H1 (cell line): ENCODE measurements around the gene NUP188. TPM values are rescaled to one million over a fixed set of nuclear protein-coding genes. Genes with fewer than 3 reads are reported as not detected.
A peak's percentile ranks its signal among the peaks of the same experiment; 100 is the strongest.

Experiments
- CTCF ChIA-PET: fragments of 300-600 bp; sonication (Branson Sonifier 250); formaldehyde crosslinking; loops from one replicate; lab custom pipeline; 2021; ENCODE audit not compliant: partially characterized antibody; lab: Charles Lee
- POLR2A ChIA-PET: fragments of 300-600 bp; sonication (Branson Sonifier 250); formaldehyde crosslinking; loops from one replicate; lab custom pipeline; 2021; ENCODE audit warnings: inconsistent platforms; ENCODE audit not compliant: partially characterized antibody; lab: Charles Lee
- DNase-seq, 2 experiments: peaks; one replicate each; pipeline versions ENCODE4 v3.0.0 to v3.0.0-alpha.2; 2010 to 2022; ENCODE audit warnings: low spot score in 2 of 2, low read depth in 1 of 2, mixed read lengths in 1 of 2
- FAIRE-seq: peaks from 2 replicates; lab custom pipeline; 2011; peaks lifted over from hg19 to GRCh38; lab: Jason Lieb, UNC
- H2AFZ ChIP-seq: 2 replicates; pipeline ENCODE4 v1.8.1; 2012; ENCODE audit warnings: low read length, inconsistent platforms
- H2AK5ac ChIP-seq: 2 replicates; pipeline ENCODE4 v1.6.1; 2013; ENCODE audit warnings: low read depth, low read length
- H2BK120ac ChIP-seq: replicated peaks from 2 replicates; pipeline ENCODE3; 2013; ENCODE audit warnings: low read depth, low read length, inconsistent platforms
- H2BK12ac ChIP-seq: 2 replicates; pipeline ENCODE4 v1.6.1; 2013; ENCODE audit warnings: low read depth, low read length
- H2BK15ac ChIP-seq: 2 replicates; pipeline ENCODE4 v1.6.1; 2013; ENCODE audit warnings: low read length
- H2BK20ac ChIP-seq: 2 replicates; pipeline ENCODE4 v1.6.1; 2013; ENCODE audit warnings: low read length
- H2BK5ac ChIP-seq: 2 replicates; pipeline ENCODE4 v1.6.1; 2013; ENCODE audit warnings: low read depth, low read length
- H3K14ac ChIP-seq: 2 replicates; pipeline ENCODE4 v1.6.1; 2013; ENCODE audit warnings: inconsistent platforms; ENCODE audit not compliant: insufficient read length
- H3K18ac ChIP-seq: 2 replicates; pipeline ENCODE4 v1.6.1; 2013; ENCODE audit warnings: low read length; ENCODE audit errors: extremely low read depth
- H3K23ac ChIP-seq: 2 replicates; pipeline ENCODE4 v1.6.1; 2013; ENCODE audit warnings: inconsistent platforms; ENCODE audit not compliant: insufficient read length
- H3K23me2 ChIP-seq: 2 replicates; pipeline ENCODE4 v1.6.1; 2013; ENCODE audit warnings: low read depth, low read length
- H3K27ac ChIP-seq: 2 replicates; pipeline ENCODE4 v1.6.1; 2011; ENCODE audit warnings: low read depth, low read length, inconsistent platforms
- H3K27me3 ChIP-seq, 4 experiments: replicated peaks in 1 of 4; 1 replicate in 1 of 4; 2 replicates in 3 of 4; pipeline versions ENCODE4 v1.6.1 to v1.8.1; 2011 to 2013; ENCODE audit warnings: low read length in 3 of 4, mild to moderate bottlenecking in 3 of 4, inconsistent platforms in 2 of 4, mixed read lengths in 2 of 4, moderate library complexity in 1 of 4; ENCODE audit not compliant: control insufficient read depth in 3 of 4, insufficient read depth in 3 of 4; ENCODE audit errors: extremely low read depth in 1 of 4
- H3K36me3 ChIP-seq, 4 experiments: 2 replicates each; pipeline versions ENCODE4 v1.6.1 to v1.8.1; 2011 to 2013; ENCODE audit warnings: mild to moderate bottlenecking in 4 of 4, low read length in 3 of 4, moderate library complexity in 2 of 4, control low read depth in 1 of 4, inconsistent platforms in 1 of 4; ENCODE audit not compliant: insufficient read depth in 4 of 4, control insufficient read depth in 2 of 4
- H3K4ac ChIP-seq: replicated peaks from 2 replicates; pipeline ENCODE3; 2013; ENCODE audit warnings: low read length, low read depth, mixed read lengths, inconsistent platforms; ENCODE audit not compliant: insufficient read length
- H3K4me1 ChIP-seq, 4 experiments: replicated peaks in 1 of 4; 1 replicate in 1 of 4; 2 replicates in 3 of 4; pipeline versions ENCODE4 v1.6.1 to v1.8.1; 2011 to 2013; ENCODE audit warnings: low read length in 3 of 4, inconsistent platforms in 2 of 4, mixed read lengths in 1 of 4; ENCODE audit not compliant: insufficient read depth in 4 of 4, control insufficient read depth in 3 of 4
- H3K4me2 ChIP-seq, 2 experiments: 2 replicates each; pipeline versions ENCODE4 v1.6.1 to v1.8.1; 2011 to 2013; ENCODE audit warnings: low read depth in 2 of 2, low read length in 2 of 2, control low read depth in 1 of 2, inconsistent platforms in 1 of 2, mild to moderate bottlenecking in 1 of 2; ENCODE audit not compliant: insufficient read depth in 1 of 2
- H3K4me3 ChIP-seq, 4 experiments: fragments of 200-600, 300-600 bp in 1 of 4; sonication (generic), shearing (Covaris generic), sonication (Bioruptor Twin) in 1 of 4; 2 replicates each; pipeline versions ENCODE4 v1.5.1 to v1.8.1; 2011 to 2016; ENCODE audit warnings: low read length in 4 of 4, low read depth in 3 of 4, control low read depth in 2 of 4, inconsistent platforms in 2 of 4, mild to moderate bottlenecking in 2 of 4, mixed read lengths in 1 of 4, moderate library complexity in 1 of 4; ENCODE audit not compliant: insufficient read depth in 2 of 4; ENCODE audit errors: extremely low read depth in 1 of 4
- H3K56ac ChIP-seq: replicated peaks from 2 replicates; pipeline ENCODE3; 2013; ENCODE audit warnings: low read depth, mild to moderate bottlenecking, mixed read lengths, low read length, inconsistent platforms; ENCODE audit not compliant: insufficient read length
- H3K79me1 ChIP-seq: 2 replicates; pipeline ENCODE4 v1.6.1; 2013; ENCODE audit warnings: low read depth, low read length, control low read depth
- H3K79me2 ChIP-seq, 2 experiments: 2 replicates each; pipeline versions ENCODE4 v1.6.1 to v1.8.1; 2012 to 2013; ENCODE audit warnings: low read length in 2 of 2, mild to moderate bottlenecking in 2 of 2, inconsistent platforms in 1 of 2; ENCODE audit not compliant: insufficient read depth in 2 of 2, control insufficient read depth in 1 of 2
- H3K9ac ChIP-seq, 4 experiments: replicated peaks in 1 of 4; 1 replicate in 1 of 4; 2 replicates in 3 of 4; pipeline versions ENCODE4 v1.6.1 to v1.8.1; 2011 to 2013; ENCODE audit warnings: low read depth in 3 of 4, low read length in 3 of 4, control low read depth in 2 of 4, mild to moderate bottlenecking in 2 of 4, moderate library complexity in 2 of 4, inconsistent platforms in 1 of 4; ENCODE audit errors: extremely low read depth in 1 of 4
- H3K9me3 ChIP-seq, 2 experiments: 2 replicates each; pipeline versions ENCODE4 v1.6.1 to v1.8.1; 2012 to 2013; ENCODE audit warnings: mild to moderate bottlenecking in 2 of 2, moderate library complexity in 2 of 2, control low read depth in 1 of 2, inconsistent platforms in 1 of 2, low read depth in 1 of 2, low read length in 1 of 2, mixed read lengths in 1 of 2; ENCODE audit not compliant: insufficient read depth in 2 of 2
- H4K20me1 ChIP-seq, 2 experiments: replicated peaks in 1 of 2; 2 replicates each; pipeline versions ENCODE3 to v1.8.1; 2011 to 2013; ENCODE audit warnings: inconsistent platforms in 2 of 2, low read length in 2 of 2, mild to moderate bottlenecking in 1 of 2; ENCODE audit not compliant: insufficient read depth in 2 of 2, control insufficient read depth in 1 of 2
- H4K5ac ChIP-seq: 2 replicates; pipeline ENCODE4 v1.6.1; 2013; ENCODE audit warnings: low read length, low read depth, mixed read lengths, inconsistent platforms; ENCODE audit not compliant: insufficient read length
- H4K8ac ChIP-seq: 2 replicates; pipeline ENCODE4 v1.8.0; 2013; ENCODE audit warnings: mild to moderate bottlenecking, moderate library complexity, low read length, inconsistent platforms; ENCODE audit not compliant: insufficient read depth; ENCODE audit errors: extremely low read depth
- H4K91ac ChIP-seq: replicated peaks from 2 replicates; pipeline ENCODE3; 2013; ENCODE audit warnings: low read length, mixed read lengths, inconsistent platforms; ENCODE audit not compliant: insufficient read length
- BRCA1 ChIP-seq: IDR thresholded peaks from 2 replicates; pipeline ENCODE4 v1.6.1; 2012; ENCODE audit warnings: low read depth, low read length, improper control_type of control experiment
- NANOG ChIP-seq: IDR thresholded peaks from 2 replicates; pipeline ENCODE4 v1.6.1; 2011; ENCODE audit warnings: low read length, low read depth, mild to moderate bottlenecking, inconsistent platforms; ENCODE audit not compliant: insufficient read depth, poor library complexity, severe bottlenecking
- POLR2AphosphoS5 ChIP-seq: IDR thresholded peaks from 2 replicates; pipeline ENCODE4 v1.6.1; 2011; ENCODE audit warnings: low read depth, low read length
- WGBS, 2 experiments: shearing (Covaris generic) in 1 of 2; methylation state at CpG; one replicate each; pipeline versions ENCODE4 v1.1.6 to v1.1.7; 2013 to 2015; ENCODE audit warnings: low lambda C conversion rate in 2 of 2, mixed read lengths in 2 of 2, inconsistent platforms in 1 of 2, low coverage in 1 of 2, missing lambda C conversion rate in 1 of 2; ENCODE audit not compliant: insufficient replicate concordance in 2 of 2, insufficient coverage in 1 of 2, insufficient read length in 1 of 2; ENCODE audit errors: extremely low coverage in 1 of 2, missing lambda C conversion rate in 1 of 2; 5-methylcytosine and 5-hydroxymethylcytosine counted together
- polyA plus RNA-seq, 7 experiments: library from polyadenylated mRNA; depleted of rRNA in 3 of 7; stranded (reverse) in 5 of 7; unstranded in 2 of 7; fragments of >200 nt in 5 of 7; fragments of 200-250 nt in 2 of 7; gene quantifications; 1 replicate in 5 of 7; 2 replicates in 1 of 7; 4 replicates in 1 of 7; pipeline versions ENCODE4 v1.2.1 to v1.2.3, GENCODE V29; 2011 to 2013; ENCODE audit warnings: missing spikeins in 2 of 7, mixed read lengths in 2 of 7
- total RNA-seq: library from RNA; stranded (reverse); fragmentation: NEBNext Ultra II Directional; extraction: Animal tissue kit (Norgen Biotek cat#: 25700); gene quantifications from 2 replicates; pipeline ENCODE4 v1.2.1, GENCODE V29; 2021
- TF ChIP-seq, protein P1 (sequence below), 3 experiments: IDR thresholded peaks; 1 replicate in 2 of 3; 2 replicates in 1 of 3; pipeline versions ENCODE4 v1.5.1 to v1.6.1; 2011; ENCODE audit warnings: low read length in 3 of 3, mild to moderate bottlenecking in 3 of 3, inconsistent platforms in 2 of 3, low read depth in 1 of 3, moderate library complexity in 1 of 3; ENCODE audit not compliant: insufficient read depth in 1 of 3; ENCODE audit errors: control extremely low read depth in 1 of 3

NUP188 gene
- total and polyA plus RNA-seq, 2 of the 8 experiments (the other 6 are each of a cell fraction or from before 2014, with no cell fraction given), result 90.1 to 111 TPM

GRCh38 chr9:129007035-129007765 is 59.7 kb downstream of the NUP188 start:
- Histone ChIP-seq H2BK15ac (no peak overlapping the region), H2BK12ac (no peak overlapping the region), H3K4ac (no peak overlapping the region), H3K18ac (no peak overlapping the region), H2BK5ac (no peak overlapping the region), H3K23me2 (0 out of 2 replicates have a peak, but pooled peaks cover 1% of the 10 kb centered on the region), H2AFZ (no peak overlapping the region), H4K20me1 (peaks cover 10 to 19% of the 10 kb centered on the region in 2 experiments), H2BK120ac (no peak overlapping the region), H3K27ac (no peak overlapping the region), H3K14ac (no peak overlapping the region), H2BK20ac (no peak overlapping the region), H3K79me2 (no peaks in the 10 kb centered on the region), H3K9ac (no peak overlapping the region), H3K4me1 (no peaks in the 10 kb centered on the region), H3K4me3 (no peak overlapping the region), H3K79me1 (peaks cover 2% of the 10 kb centered on the region), H3K27me3 (no peaks in the 10 kb centered on the region), H2AK5ac (no peak overlapping the region), H3K4me2 (no peak overlapping the region), H4K8ac (no peak overlapping the region), H3K36me3 (peaks cover 24 to 54% (median 39%) of the 10 kb centered on the region in 4 experiments), H3K56ac (no peak overlapping the region), H4K91ac (no peak overlapping the region), H3K9me3 (no peaks in the 10 kb centered on the region), H3K23ac (no peak overlapping the region), H4K5ac (no peak overlapping the region)
- DNase-seq (no peak), FAIRE-seq (no peak)
- POLR2A ChIA-PET, result interaction anchor here (0.6 to 3.0 kb wide), 8 partner anchors 8 to 187 kb away, joined by 3 to 11 read pairs (median 4); partner anchors contain the start of gene SH3GLB2
- TF ChIP-seq NANOG (no peak), BRCA1 (no peak), POLR2AphosphoS5 (peak; percentile 15)
- TF ChIP-seq, protein P1, sequence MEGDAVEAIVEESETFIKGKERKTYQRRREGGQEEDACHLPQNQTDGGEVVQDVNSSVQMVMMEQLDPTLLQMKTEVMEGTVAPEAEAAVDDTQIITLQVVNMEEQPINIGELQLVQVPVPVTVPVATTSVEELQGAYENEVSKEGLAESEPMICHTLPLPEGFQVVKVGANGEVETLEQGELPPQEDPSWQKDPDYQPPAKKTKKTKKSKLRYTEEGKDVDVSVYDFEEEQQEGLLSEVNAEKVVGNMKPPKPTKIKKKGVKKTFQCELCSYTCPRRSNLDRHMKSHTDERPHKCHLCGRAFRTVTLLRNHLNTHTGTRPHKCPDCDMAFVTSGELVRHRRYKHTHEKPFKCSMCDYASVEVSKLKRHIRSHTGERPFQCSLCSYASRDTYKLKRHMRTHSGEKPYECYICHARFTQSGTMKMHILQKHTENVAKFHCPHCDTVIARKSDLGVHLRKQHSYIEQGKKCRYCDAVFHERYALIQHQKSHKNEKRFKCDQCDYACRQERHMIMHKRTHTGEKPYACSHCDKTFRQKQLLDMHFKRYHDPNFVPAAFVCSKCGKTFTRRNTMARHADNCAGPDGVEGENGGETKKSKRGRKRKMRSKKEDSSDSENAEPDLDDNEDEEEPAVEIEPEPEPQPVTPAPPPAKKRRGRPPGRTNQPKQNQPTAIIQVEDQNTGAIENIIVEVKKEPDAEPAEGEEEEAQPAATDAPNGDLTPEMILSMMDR (IDR thresholded peaks at IDR 0.05; ENCODE audit: control extremely low read depth in 1 of 3, insufficient read depth in 1 of 3, low read depth in 1 of 3, low read length in 3 of 3), result no peak
- WGBS, 2 experiments, result 93% methylated on average over 13 of the region's 14 CpGs; no CpG with 5 or more reads in 1 of the 2 experiments
- CTCF ChIA-PET, result interaction anchor here (0.6 to 7.8 kb wide), 15 partner anchors 11 to 163 kb away, joined by 3 to 89 read pairs (median 7); partner anchors contain the start of gene SH3GLB2
